MM.1S (cell line): ENCODE results near the gene LTBP4.

Source experiments
- DNase-seq: peaks from one replicate; pipeline ENCODE4 v3.0.0-alpha.2; 2015
- H2AFZ ChIP-seq: fragments of 300-600 bp; sonication (generic); 2 replicates; pipeline ENCODE4 v1.6.0; 2016; ENCODE audit warnings: antibody characterized with exemption, low read length
- H3F3A ChIP-seq: fragments of 300-600 bp; sonication (generic); 2 replicates; pipeline ENCODE4 v1.6.1; 2016; ENCODE audit warnings: mild to moderate bottlenecking, antibody characterized with exemption, low read length, moderate library complexity, mixed read lengths; ENCODE audit not compliant: insufficient read depth
- H3K27ac ChIP-seq: fragments of 300-600 bp; sonication (generic); 2 replicates; pipeline ENCODE4 v1.5.1; 2016; ENCODE audit warnings: mild to moderate bottlenecking, low read length
- H3K27me3 ChIP-seq: fragments of 300-600 bp; sonication (generic); replicated peaks from 2 replicates; pipeline ENCODE4 v1.6.0; 2016; ENCODE audit warnings: low read length; ENCODE audit not compliant: insufficient read depth
- H3K36me3 ChIP-seq: fragments of 300-600 bp; sonication (generic); replicated peaks from 2 replicates; pipeline ENCODE4 v1.6.1; 2016; ENCODE audit warnings: mild to moderate bottlenecking, low read length, mixed read lengths; ENCODE audit not compliant: insufficient read depth
- H3K4me1 ChIP-seq: fragments of 300-600 bp; sonication (generic); 2 replicates; pipeline ENCODE4 v1.6.1; 2016; ENCODE audit warnings: low read length, mixed read lengths
- H3K4me2 ChIP-seq: fragments of 300-600 bp; sonication (generic); 2 replicates; pipeline ENCODE4 v1.6.0; 2016; ENCODE audit warnings: low read depth, low read length
- H3K4me3 ChIP-seq: fragments of 300-600 bp; sonication (generic); 2 replicates; pipeline ENCODE4 v1.5.1; 2016; ENCODE audit warnings: low read length, mixed read lengths
- H3K79me2 ChIP-seq: fragments of 300-600 bp; sonication (generic); 2 replicates; pipeline ENCODE4 v1.6.1; 2016; ENCODE audit warnings: mixed run types, low read length, mixed read lengths
- H3K9ac ChIP-seq: fragments of 300-600 bp; sonication (generic); 2 replicates; pipeline ENCODE4 v1.6.1; 2016; ENCODE audit warnings: low read length, mixed read lengths
- H3K9me2 ChIP-seq: fragments of 300-600 bp; sonication (generic); replicated peaks from 2 replicates; pipeline ENCODE4 v1.6.1; 2016; ENCODE audit warnings: mild to moderate bottlenecking, low read length, mixed read lengths; ENCODE audit not compliant: insufficient read depth
- H3K9me3 ChIP-seq: fragments of 300-600 bp; sonication (generic); replicated peaks from 2 replicates; pipeline ENCODE4 v1.6.1; 2016; ENCODE audit warnings: mild to moderate bottlenecking, low read length, mixed read lengths; ENCODE audit not compliant: insufficient read depth
- H4K20me1 ChIP-seq: fragments of 300-600 bp; sonication (generic); 2 replicates; pipeline ENCODE4 v1.6.1; 2016; ENCODE audit warnings: mild to moderate bottlenecking, low read length, moderate library complexity, mixed read lengths; ENCODE audit not compliant: insufficient read depth
- CTCF ChIP-seq: fragments of 300-600 bp; sonication (generic); IDR thresholded peaks from 2 replicates; pipeline ENCODE4 v1.5.1; 2016; ENCODE audit warnings: antibody characterized with exemption, low read length, mixed read lengths
- EZH2 ChIP-seq: fragments of 300-600 bp; sonication (generic); optimal IDR thresholded peaks from 2 replicates; pipeline ENCODE3; 2017; ENCODE audit warnings: low read depth, mild to moderate bottlenecking, antibody characterized with exemption, low read length, mixed read lengths
- EZH2phosphoT487 ChIP-seq: fragments of 300-600 bp; sonication (generic); IDR thresholded peaks from 2 replicates; pipeline ENCODE4 v1.6.1; 2018; ENCODE audit warnings: antibody characterized with exemption, low read length

The LTBP4 gene

GRCh38 chr19:40609561-40610395 is 8.6 kb downstream of the LTBP4 start:
- Histone ChIP-seq H3K4me2 (peak overlapping the region; percentile 93), H3K4me1 (peaks cover 13% of the 10 kb centered on the region), H3F3A (peaks cover 16% of the 10 kb centered on the region), H3K36me3 (no peaks in the 10 kb centered on the region), H4K20me1 (no peaks in the 10 kb centered on the region), H3K4me3 (peak overlapping the region; percentile 71), H3K27me3 (no peaks in the 10 kb centered on the region), H3K9me3 (no peaks in the 10 kb centered on the region), H3K9ac (peak overlapping the region; percentile 67; the same call in 1 of the 2 replicates), H2AFZ (peak overlapping the region; percentile 86), H3K27ac (no peak overlapping the region), H3K79me2 (no peaks in the 10 kb centered on the region), H3K9me2 (no peaks in the 10 kb centered on the region)
- DNase-seq = peak; percentile 91
- TF ChIP-seq EZH2 = no peak
- no peak for TF ChIP-seq CTCF
- TF ChIP-seq EZH2phosphoT487 = no peak

GRCh38 chr19:40610396-40611064 is 9.4 kb downstream of the LTBP4 start:
- TF ChIP-seq CTCF (no peak), EZH2 (no peak), EZH2phosphoT487 (no peak)
- no peak overlapping the region for H3K27ac ChIP-seq
- H3K9me3 ChIP-seq = no peaks in the 10 kb centered on the region
- no peaks in the 10 kb centered on the region for H3K79me2 ChIP-seq
- peak overlapping the region; percentile 48; the same call in 1 of the 2 replicates for H3K4me3 ChIP-seq
- no peaks in the 10 kb centered on the region for H3K9me2 ChIP-seq
- peak; percentile 35 for DNase-seq
- H3K9ac ChIP-seq = peak overlapping the region; percentile 16; the same call in 1 of the 2 replicates
- H2AFZ ChIP-seq = peak overlapping the region; percentile 86
- H3K36me3 ChIP-seq = no peaks in the 10 kb centered on the region
- peaks cover 9% of the 10 kb centered on the region for H3F3A ChIP-seq
- H3K4me1 ChIP-seq = peaks cover 11% of the 10 kb centered on the region
- no peaks in the 10 kb centered on the region for H3K27me3 ChIP-seq
- no peaks in the 10 kb centered on the region for H4K20me1 ChIP-seq
- H3K4me2 ChIP-seq = peak overlapping the region; percentile 93

GRCh38 chr19:40611096-40611495 is 9.9 kb downstream of the LTBP4 start:
- Histone ChIP-seq H3K27ac (no peak overlapping the region), H3K79me2 (no peaks in the 10 kb centered on the region), H4K20me1 (no peaks in the 10 kb centered on the region), H3K4me3 (no peak overlapping the region), H3F3A (peaks cover 3% of the 10 kb centered on the region; the same call in 1 of the 2 replicates), H3K36me3 (no peaks in the 10 kb centered on the region), H2AFZ (no peak overlapping the region), H3K9me2 (no peaks in the 10 kb centered on the region), H3K27me3 (no peaks in the 10 kb centered on the region), H3K4me1 (peaks cover 7% of the 10 kb centered on the region), H3K9me3 (no peaks in the 10 kb centered on the region), H3K9ac (no peak overlapping the region), H3K4me2 (no peak overlapping the region)
- TF ChIP-seq EZH2phosphoT487 = no peak
- TF ChIP-seq EZH2 = no peak
- TF ChIP-seq CTCF = no peak
- no peak for DNase-seq
